Lower leg skin (tissue), 3 donors: ENCODE measurements around the gene CARD8.

Experiments
- CTCF ChIP-seq, 3 donors: fragments of 450-650 bp; IDR thresholded peaks; one replicate each; pipeline ENCODE4 v1.5.1; 2016; ENCODE audit warnings: antibody characterized with exemption in 3 of 3, mild to moderate bottlenecking in 3 of 3, moderate library complexity in 2 of 3
- POLR2A ChIP-seq, 2 donors: fragments of 450-650 bp; IDR thresholded peaks; one replicate each; pipeline ENCODE4 v1.6.1; 2016 to 2017; ENCODE audit warnings: antibody characterized with exemption in 2 of 2, mild to moderate bottlenecking in 1 of 2, moderate library complexity in 1 of 2

DNA sequence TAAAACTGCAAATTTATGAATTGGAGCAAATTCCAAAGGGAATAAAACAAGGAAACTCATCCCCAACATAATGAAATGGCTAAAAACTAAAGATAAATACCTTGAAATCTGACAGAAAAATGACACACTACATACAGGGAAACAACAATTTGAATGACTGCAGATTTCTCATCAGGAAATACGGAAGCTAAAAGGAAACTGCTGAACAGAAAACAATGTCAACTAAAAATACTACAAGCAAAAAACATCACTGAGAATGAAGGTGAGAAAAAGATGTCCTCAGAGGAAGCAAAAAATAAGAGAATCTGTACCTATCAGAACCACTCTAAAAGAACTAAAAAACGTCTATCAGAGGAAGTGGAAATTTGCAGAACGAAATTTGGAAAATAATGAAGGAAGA, 45.7 kb downstream of the CARD8 start:
- no peak for TF ChIP-seq CTCF (IDR thresholded peaks at IDR 0.05)
- TF ChIP-seq POLR2A (IDR thresholded peaks at IDR 0.05), result no peak
